ENCODE results near the gene PCYT2. TPM values are rescaled to one million over a fixed set of nuclear protein-coding genes. Genes with fewer than 3 reads are reported as not detected.

Gene PCYT2
- total RNA-seq, 1 donor from 2014 or later, result 39.7 TPM

DNA sequence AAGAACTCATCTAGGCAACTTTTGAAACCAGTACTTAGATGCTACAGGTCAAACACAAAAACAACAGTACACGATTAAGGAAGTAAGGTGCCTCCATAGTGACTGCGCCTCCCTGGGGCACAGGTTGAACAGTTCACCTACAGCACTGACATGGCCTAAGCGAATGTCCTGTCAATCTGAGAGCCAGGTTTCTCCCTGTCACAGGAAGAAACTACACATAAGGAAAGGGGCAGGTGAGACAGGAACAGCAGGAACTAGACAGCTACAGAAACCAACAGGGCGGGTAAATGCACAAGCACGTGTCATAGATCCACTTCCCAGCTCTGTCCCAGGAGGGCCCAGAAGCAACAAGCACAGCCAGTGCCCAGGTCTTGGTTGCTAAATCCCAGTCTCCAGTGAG is 32.1 kb downstream of the PCYT2 start:
- H3K27me3 ChIP-seq (ENCODE audit: low read depth), result no peaks in the 10 kb centered on the region
- H3K36me3 ChIP-seq, result peaks cover 49% of the 10 kb centered on the region

GRCh38 chr17:81878294-81878693 is 32.9 kb downstream of the PCYT2 start:
- intact Hi-C loops (cut with DNase I), result no loop called here
- Histone ChIP-seq H3K4me1 (peaks cover under 1% of the 10 kb centered on the region), H3K27ac (no peak overlapping the region), H3K9me3 (no peaks in the 10 kb centered on the region), H3K27me3 (ENCODE audit: low read depth) (no peaks in the 10 kb centered on the region), H3K36me3 (peaks cover 42% of the 10 kb centered on the region), H3K4me3 (no peak overlapping the region)
- DNase-seq (no peak), ATAC-seq (no peak)
- TF ChIP-seq, protein P1, sequence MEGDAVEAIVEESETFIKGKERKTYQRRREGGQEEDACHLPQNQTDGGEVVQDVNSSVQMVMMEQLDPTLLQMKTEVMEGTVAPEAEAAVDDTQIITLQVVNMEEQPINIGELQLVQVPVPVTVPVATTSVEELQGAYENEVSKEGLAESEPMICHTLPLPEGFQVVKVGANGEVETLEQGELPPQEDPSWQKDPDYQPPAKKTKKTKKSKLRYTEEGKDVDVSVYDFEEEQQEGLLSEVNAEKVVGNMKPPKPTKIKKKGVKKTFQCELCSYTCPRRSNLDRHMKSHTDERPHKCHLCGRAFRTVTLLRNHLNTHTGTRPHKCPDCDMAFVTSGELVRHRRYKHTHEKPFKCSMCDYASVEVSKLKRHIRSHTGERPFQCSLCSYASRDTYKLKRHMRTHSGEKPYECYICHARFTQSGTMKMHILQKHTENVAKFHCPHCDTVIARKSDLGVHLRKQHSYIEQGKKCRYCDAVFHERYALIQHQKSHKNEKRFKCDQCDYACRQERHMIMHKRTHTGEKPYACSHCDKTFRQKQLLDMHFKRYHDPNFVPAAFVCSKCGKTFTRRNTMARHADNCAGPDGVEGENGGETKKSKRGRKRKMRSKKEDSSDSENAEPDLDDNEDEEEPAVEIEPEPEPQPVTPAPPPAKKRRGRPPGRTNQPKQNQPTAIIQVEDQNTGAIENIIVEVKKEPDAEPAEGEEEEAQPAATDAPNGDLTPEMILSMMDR (IDR thresholded peaks at IDR 0.05), result no peak

More for the DNA sequence above, 32.1 kb downstream of the PCYT2 start:
- ATAC-seq (no peak), DNase-seq (no peak)
- TF ChIP-seq, protein P1 (IDR thresholded peaks at IDR 0.05), result no peak
- Histone ChIP-seq H3K4me1 (no peaks in the 10 kb centered on the region), H3K27ac (no peak overlapping the region), H3K4me3 (no peak overlapping the region), H3K9me3 (no peaks in the 10 kb centered on the region)
- intact Hi-C loops (cut with DNase I), result no loop called here

DNA sequence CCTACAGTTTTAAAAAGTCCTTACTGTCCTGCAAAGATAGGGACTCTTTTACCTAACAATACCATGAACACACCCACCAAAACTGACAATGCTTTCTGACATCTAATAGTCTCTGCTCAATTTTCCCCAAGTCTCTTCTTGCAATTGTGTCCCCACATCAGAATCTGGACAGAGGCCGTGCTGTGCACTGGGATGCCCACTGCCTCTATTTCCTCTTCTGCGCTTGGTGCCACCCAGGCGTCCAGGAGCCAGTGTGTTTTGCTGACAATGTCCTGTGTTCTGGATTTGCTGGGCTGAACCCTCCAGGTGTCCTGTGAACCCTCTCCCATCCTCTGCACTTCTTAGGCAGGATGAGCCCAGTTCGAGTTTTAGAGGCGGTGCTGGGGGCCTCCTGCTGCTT is 33.6 kb downstream of the PCYT2 start:
- intact Hi-C loops (cut with DNase I), result no loop called here
- TF ChIP-seq, protein P1 (IDR thresholded peaks at IDR 0.05), result no peak
- Histone ChIP-seq H3K36me3 (peaks cover 40% of the 10 kb centered on the region), H3K9me3 (no peaks in the 10 kb centered on the region), H3K4me1 (peaks cover 8% of the 10 kb centered on the region), H3K27me3 (ENCODE audit: low read depth) (no peaks in the 10 kb centered on the region), H3K4me3 (no peak overlapping the region), H3K27ac (no peak overlapping the region)
- ATAC-seq (no peak), DNase-seq (no peak)

DNA sequence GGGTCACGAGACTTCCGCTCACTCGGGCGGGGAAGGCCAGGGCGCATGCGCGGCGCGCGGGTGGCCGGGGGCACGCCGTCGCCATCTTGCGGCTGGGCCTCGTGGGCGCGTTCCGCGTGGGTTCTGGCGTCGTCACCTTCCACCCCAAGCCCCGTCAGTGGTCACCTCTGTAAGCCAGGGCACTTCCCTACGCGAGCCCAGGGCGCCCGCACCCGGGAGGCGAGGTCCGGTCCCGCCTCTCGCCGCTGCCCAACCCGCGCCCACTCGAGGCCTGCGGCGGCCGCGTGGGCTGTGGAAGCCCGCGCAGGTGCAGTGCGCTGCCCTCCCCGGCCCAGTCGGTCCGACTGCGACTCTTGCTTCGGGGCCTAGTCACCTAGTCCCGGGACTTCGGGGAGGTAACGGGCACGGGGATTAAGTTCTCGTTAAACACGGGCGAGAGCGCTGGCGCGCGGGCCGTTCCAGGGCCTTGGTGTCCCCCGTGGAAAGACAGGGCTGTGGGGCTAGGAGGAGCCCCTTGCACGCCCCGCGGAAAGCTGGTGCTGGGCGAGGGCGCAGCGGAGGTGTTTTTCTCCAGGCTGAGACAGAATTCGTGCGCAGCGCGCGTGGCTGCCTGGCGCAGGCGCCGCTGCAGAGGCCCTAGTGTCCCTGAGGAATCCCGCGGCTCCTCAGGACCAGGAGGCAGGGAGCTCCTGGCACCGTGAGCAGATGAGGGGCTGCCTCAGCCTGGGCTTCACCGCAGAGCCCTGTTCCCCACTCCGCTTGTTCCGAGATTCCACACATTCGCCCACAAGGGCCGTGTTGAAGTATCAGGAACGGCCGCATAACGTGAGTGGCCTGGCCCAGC is 39.6 kb downstream of the PCYT2 start:
- peak overlapping the region; percentile 97 for H3K27ac ChIP-seq
- H3K4me3 ChIP-seq, result peak overlapping the region; percentile 72
- peaks cover 34% of the 10 kb centered on the region for H3K36me3 ChIP-seq
- no peaks in the 10 kb centered on the region for H3K27me3 ChIP-seq (ENCODE audit: low read depth)
- peak; percentile 58 to 82 for ATAC-seq
- no peaks in the 10 kb centered on the region for H3K9me3 ChIP-seq
- TF ChIP-seq, protein P1 (IDR thresholded peaks at IDR 0.05), result peak; percentile 43
- DNase-seq, result peak; percentile 96
- intact Hi-C loops (cut with DNase I), result no loop called here
- peaks cover 52% of the 10 kb centered on the region for H3K4me1 ChIP-seq

DNA sequence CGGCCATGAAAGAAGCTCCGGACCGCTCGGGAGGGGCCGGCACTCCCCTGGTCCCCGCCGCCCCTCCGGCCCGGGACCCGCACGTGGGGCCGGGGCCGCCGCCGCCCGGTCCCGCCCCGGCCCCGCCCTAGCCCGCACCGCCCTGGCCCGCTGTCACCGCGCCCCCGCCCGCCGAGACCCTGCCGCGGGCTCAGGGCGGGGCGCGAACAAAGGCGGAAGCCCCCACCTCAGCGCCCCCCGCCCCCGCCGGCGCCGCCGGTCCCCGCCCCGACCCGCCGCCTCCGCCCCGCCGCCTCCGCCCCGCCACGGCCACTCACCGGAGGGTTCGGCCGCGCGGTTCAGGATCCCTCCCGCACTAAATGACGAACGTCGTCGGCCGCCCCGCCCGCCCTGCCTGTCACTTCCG is 40.2 kb downstream of the PCYT2 start, which contains the start of gene ARHGDIA:
TSS of gene ARHGDIA (minus strand) at position 357 of the 406 bp plus-strand sequence. CDS start 1,407 bp downstream, outside the sequence.
- Histone ChIP-seq H3K27ac (peak within 1 kb of the TSS; percentile 97), H3K27me3 (ENCODE audit: low read depth) (no peaks in the 10 kb centered on the region), H3K9me3 (no peaks in the 10 kb centered on the region), H3K4me1 (peaks cover 58% of the 10 kb centered on the region), H3K36me3 (peaks cover 39% of the 10 kb centered on the region), H3K4me3 (peak within 1 kb of the TSS; percentile 72)
- DNase-seq (no peak), ATAC-seq (peak in 1 of 2 donors; percentile 83)
- intact Hi-C loops (cut with DNase I), result no loop called here
- TF ChIP-seq, protein P1 (IDR thresholded peaks at IDR 0.05), result no peak

Data from lower lobe of right lung (tissue), 2 donors.